ENCODE measurements around the gene SNX19.

DNA sequence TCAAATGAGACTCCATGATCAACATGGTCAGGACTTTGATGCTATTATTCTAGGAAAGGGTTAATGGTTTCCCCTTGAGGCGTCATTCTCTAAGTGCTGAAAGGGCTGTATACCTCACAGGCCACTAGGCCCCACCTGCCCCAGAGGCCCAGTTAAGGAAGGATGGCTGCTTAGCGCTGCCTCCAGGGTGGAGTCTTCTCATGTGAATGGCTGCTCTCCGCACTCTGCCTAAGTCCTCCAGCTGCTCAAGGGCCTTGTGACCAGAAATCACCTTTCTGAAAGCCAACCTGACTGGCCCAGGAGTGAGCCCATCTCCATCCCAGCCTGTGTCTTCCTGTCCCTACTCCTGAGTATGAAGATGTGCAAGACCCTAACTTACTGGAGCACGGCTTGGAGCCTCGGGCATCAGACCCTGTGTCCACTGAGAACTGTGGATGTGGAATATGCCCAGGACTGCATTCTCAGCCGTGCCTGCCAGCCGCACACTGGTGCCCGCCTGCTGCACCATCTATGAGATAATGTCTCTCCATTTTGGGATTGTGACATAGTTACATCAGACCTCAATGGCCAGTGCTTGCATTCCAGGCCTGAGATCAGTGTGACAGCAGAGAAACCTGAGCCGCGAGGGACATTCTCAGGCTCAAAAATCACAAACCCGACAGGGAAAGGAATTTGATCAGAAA is 51.0 kb downstream of the SNX19 start:
- TF ChIP-seq, protein P1, sequence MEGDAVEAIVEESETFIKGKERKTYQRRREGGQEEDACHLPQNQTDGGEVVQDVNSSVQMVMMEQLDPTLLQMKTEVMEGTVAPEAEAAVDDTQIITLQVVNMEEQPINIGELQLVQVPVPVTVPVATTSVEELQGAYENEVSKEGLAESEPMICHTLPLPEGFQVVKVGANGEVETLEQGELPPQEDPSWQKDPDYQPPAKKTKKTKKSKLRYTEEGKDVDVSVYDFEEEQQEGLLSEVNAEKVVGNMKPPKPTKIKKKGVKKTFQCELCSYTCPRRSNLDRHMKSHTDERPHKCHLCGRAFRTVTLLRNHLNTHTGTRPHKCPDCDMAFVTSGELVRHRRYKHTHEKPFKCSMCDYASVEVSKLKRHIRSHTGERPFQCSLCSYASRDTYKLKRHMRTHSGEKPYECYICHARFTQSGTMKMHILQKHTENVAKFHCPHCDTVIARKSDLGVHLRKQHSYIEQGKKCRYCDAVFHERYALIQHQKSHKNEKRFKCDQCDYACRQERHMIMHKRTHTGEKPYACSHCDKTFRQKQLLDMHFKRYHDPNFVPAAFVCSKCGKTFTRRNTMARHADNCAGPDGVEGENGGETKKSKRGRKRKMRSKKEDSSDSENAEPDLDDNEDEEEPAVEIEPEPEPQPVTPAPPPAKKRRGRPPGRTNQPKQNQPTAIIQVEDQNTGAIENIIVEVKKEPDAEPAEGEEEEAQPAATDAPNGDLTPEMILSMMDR (conservative IDR thresholded peaks at IDR 0.05; ENCODE audit: low read depth, low read length), result no peak
- no peak for TF ChIP-seq RFX5 (IDR thresholded peaks at IDR 0.05; ENCODE audit: low read depth, low read length)
